Measurements from ENCODE around the gene MITF. TPM values are rescaled to one million over a fixed set of nuclear protein-coding genes. Genes with fewer than 3 reads are reported as not detected.
"Not testable (repeated sequence)": the region's sequence is repeated elsewhere in the genome, so short reads cannot be mapped to it uniquely, and the experiment has no call there.

Gene MITF
- total and polyA plus RNA-seq, 7 donors: 11.8 to 98.1 (median 49.9) TPM

DNA sequence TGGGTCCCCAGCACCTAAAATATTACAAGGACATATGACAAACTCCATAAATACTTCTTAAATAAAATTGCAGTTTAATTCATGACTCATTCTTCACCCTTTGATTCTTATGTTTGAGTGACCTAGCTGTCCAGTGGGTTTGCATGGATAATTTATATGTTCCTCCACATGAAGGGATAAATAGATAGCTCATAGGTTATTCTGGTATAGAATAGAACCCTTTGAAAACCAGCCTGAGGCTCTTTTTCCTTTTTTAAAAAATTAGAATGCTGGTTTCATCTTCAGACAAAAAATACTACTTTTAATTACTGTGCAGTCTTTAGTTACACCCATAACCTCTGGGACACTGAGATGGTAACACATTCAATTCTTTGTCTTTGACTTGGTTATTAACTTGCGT, 163.1 kb downstream of the MITF start:
- TF ChIP-seq, protein P1, sequence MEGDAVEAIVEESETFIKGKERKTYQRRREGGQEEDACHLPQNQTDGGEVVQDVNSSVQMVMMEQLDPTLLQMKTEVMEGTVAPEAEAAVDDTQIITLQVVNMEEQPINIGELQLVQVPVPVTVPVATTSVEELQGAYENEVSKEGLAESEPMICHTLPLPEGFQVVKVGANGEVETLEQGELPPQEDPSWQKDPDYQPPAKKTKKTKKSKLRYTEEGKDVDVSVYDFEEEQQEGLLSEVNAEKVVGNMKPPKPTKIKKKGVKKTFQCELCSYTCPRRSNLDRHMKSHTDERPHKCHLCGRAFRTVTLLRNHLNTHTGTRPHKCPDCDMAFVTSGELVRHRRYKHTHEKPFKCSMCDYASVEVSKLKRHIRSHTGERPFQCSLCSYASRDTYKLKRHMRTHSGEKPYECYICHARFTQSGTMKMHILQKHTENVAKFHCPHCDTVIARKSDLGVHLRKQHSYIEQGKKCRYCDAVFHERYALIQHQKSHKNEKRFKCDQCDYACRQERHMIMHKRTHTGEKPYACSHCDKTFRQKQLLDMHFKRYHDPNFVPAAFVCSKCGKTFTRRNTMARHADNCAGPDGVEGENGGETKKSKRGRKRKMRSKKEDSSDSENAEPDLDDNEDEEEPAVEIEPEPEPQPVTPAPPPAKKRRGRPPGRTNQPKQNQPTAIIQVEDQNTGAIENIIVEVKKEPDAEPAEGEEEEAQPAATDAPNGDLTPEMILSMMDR (IDR thresholded peaks at IDR 0.05): no peak
- intact Hi-C loops (cut with DNase I): no loop called here
- no peak overlapping the region for H3K27ac ChIP-seq
- H3K36me3 ChIP-seq (ENCODE audit: insufficient read depth in 1 of 2, low read depth in 1 of 2): no peaks in the 10 kb centered on the region
- no peaks in the 10 kb centered on the region for H3K27me3 ChIP-seq (ENCODE audit: insufficient read depth in 3 of 3, low read length in 2 of 3)
- WGBS, 3 donors: 65 to 87% (median 72%) methylated on average over 1 of the region's 1 CpG
- peaks cover 17% of the 10 kb centered on the region for H3K4me1 ChIP-seq
- no peaks in the 10 kb centered on the region for H3K9me3 ChIP-seq
- no peak for DNase-seq
- no peak overlapping the region for H3K4me3 ChIP-seq
- ATAC-seq: no peak

DNA sequence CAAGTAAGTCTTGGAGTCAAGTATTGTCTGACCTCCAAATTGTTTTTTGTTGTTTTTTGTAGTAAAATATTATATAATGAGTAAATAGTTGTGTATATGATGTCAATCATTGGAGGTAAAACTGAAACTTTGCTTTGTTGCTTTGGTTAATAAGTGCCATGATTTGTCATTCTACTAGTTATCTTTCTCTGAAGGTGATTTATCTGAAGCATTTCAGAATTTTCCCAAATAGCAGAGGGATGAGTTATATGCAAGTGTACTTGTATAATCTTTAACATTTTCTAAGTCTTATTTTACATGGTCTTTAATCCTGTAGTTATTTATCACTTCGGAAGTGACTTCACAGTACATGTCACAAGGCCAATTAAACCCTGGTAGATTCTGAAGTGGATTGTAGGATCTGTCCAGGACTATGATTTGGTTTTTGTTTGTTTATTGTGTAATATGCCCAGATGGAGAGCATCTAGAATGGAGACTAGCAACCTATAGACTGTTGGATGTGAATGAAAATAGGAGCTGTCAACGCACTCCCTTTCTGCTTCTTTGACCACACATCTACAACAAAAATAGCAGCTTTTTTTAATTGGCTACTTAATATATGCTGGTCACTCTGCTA, 167.2 kb downstream of the MITF start:
- ATAC-seq (no peak), DNase-seq (no peak)
- intact Hi-C loops (cut with DNase I): no loop called here
- H3K27ac ChIP-seq: no peak overlapping the region
- WGBS, 3 donors: 77 to 92% (median 81%) methylated on average over 2 of the region's 2 CpGs
- no peaks in the 10 kb centered on the region for H3K9me3 ChIP-seq
- H3K36me3 ChIP-seq (ENCODE audit: insufficient read depth in 1 of 2, low read depth in 1 of 2): no peaks in the 10 kb centered on the region
- no peak overlapping the region for H3K4me3 ChIP-seq
- peaks cover 14% of the 10 kb centered on the region for H3K4me1 ChIP-seq
- no peaks in the 10 kb centered on the region for H3K27me3 ChIP-seq (ENCODE audit: insufficient read depth in 3 of 3, low read length in 2 of 3)
- TF ChIP-seq, protein P1 (IDR thresholded peaks at IDR 0.05): no peak

DNA sequence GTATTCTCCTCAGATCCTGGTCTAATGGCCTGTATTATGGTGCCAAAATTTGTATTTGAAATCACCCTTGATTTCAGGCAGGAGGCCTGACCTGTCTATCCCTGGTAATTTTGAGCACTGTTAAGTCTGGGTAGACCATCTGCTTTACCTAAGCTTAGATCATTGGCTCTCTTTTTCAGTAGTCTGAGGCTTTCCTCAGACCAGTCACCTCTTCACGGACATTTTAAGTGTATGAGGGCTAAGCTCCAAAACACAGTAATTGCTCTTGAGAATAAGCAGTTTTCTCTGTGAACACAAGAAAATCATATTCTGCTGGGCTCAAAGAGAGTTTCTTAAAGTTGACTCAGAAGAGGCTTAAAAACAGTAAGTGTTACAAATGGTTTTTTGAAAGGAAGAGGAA, 168.3 kb downstream of the MITF start:
- Histone ChIP-seq H3K36me3 (ENCODE audit: insufficient read depth in 1 of 2, low read depth in 1 of 2) (no peaks in the 10 kb centered on the region), H3K9me3 (no peaks in the 10 kb centered on the region), H3K4me1 (peaks cover 9% of the 10 kb centered on the region), H3K27me3 (ENCODE audit: insufficient read depth in 3 of 3, low read length in 2 of 3) (no peaks in the 10 kb centered on the region), H3K27ac (no peak overlapping the region), H3K4me3 (no peak overlapping the region)
- TF ChIP-seq, protein P1 (IDR thresholded peaks at IDR 0.05): no peak
- DNase-seq (no peak), ATAC-seq (no peak)
- intact Hi-C loops (cut with DNase I): no loop called here
- WGBS, 3 donors: 59 to 86% (median 70%) methylated on average over 1 of the region's 1 CpG

DNA sequence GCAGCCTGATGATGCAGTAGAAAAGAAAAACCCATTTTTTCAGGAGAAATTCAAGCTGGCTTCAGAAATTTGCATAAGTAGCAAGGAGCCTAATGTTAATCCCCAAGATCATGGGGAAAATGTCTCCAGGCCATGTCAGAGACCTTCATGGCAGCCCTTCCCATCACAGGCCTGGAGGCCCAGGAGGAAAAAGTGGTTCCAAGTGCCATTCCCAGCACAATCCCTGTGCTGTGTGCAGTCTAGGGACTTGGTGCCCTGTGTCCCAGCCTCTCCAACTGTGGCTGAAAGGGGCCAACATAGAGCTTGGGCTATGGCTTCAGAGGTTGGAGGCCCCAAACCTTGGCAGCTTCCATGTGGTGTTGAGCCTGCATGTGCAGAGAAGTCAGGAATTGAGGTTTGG, 170.6 kb downstream of the MITF start:
- H3K4me3 ChIP-seq; ATAC-seq; H3K9me3 ChIP-seq; DNase-seq; H3K27me3 ChIP-seq (ENCODE audit: insufficient read depth in 3 of 3, low read length in 2 of 3); H3K4me1 ChIP-seq; H3K36me3 ChIP-seq (ENCODE audit: insufficient read depth in 1 of 2, low read depth in 1 of 2); intact Hi-C loops (cut with DNase I); H3K27ac ChIP-seq: not testable (repeated sequence)

DNA sequence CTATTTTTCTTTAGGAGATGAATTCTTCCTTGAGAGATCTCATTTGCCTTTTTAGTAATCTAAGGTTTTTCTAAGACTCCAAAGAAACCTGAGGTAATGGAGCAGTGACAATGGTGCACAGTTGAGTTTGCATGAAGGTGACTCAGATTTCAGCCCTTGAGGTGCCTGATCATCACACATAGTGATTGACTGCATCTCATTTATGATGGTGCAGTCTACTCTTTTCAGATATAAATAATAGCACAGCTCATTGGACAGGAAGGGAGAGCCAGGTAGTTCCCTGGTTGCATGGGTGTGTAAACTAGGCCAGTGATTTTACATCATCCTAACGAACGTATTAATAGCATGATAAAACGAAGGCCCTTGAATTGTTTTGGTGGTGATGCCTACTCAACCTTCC, 174.2 kb downstream of the MITF start:
- intact Hi-C loops (cut with DNase I): no loop called here
- DNase-seq: no peak
- H3K4me3 ChIP-seq: no peak overlapping the region
- peak in 2 of 4 donors; percentile 53 to 54 for ATAC-seq
- H3K27ac ChIP-seq: no peak overlapping the region
- H3K27me3 ChIP-seq (ENCODE audit: insufficient read depth in 3 of 3, low read length in 2 of 3): no peaks in the 10 kb centered on the region
- H3K36me3 ChIP-seq (ENCODE audit: insufficient read depth in 1 of 2, low read depth in 1 of 2): no peaks in the 10 kb centered on the region
- WGBS, 3 donors: 90 to 92% (median 90%) methylated on average over 3 of the region's 3 CpGs
- no peaks in the 10 kb centered on the region for H3K4me1 ChIP-seq
- TF ChIP-seq, protein P1 (IDR thresholded peaks at IDR 0.05): no peak
- peaks cover 7% of the 10 kb centered on the region for H3K9me3 ChIP-seq

All from psoas muscle (tissue), 8 donors.